ENCODE results near the gene LRP8. TPM values are rescaled to one million over a fixed set of nuclear protein-coding genes. Genes with fewer than 3 reads are reported as not detected.

Gene LRP8
- total RNA-seq, 1 donor from 2014 or later, result 4.4 TPM

GRCh38 chr1:53278298-53278725 lies 49.6 kb downstream of the LRP8 start:
- Mint-ChIP-seq H3K27ac (ENCODE audit: unreplicated experiment) (no peak overlapping the region), H3K36me3 (ENCODE audit: unreplicated experiment) (no peaks in the 10 kb centered on the region), H3K4me3 (ENCODE audit: unreplicated experiment) (no peak overlapping the region), H3K9me3 (ENCODE audit: unreplicated experiment) (no peaks in the 10 kb centered on the region), H3K4me1 (ENCODE audit: unreplicated experiment) (no peaks in the 10 kb centered on the region), H3K27me3 (ENCODE audit: unreplicated experiment) (no peaks in the 10 kb centered on the region)
- DNase-seq (ENCODE audit: extremely low spot score, unreplicated experiment), result peak; percentile 89
- peak; percentile 94 for TF ChIP-seq CTCF (IDR thresholded peaks at IDR 0.05)

- H3K27me3 Mint-ChIP-seq (ENCODE audit: unreplicated experiment), result no peaks in the 10 kb centered on the region
- no peak overlapping the region for H3K27ac Mint-ChIP-seq (ENCODE audit: unreplicated experiment)
- TF ChIP-seq CTCF (IDR thresholded peaks at IDR 0.05), result no peak
- H3K9me3 Mint-ChIP-seq (ENCODE audit: unreplicated experiment), result no peaks in the 10 kb centered on the region
- no peak overlapping the region for H3K4me3 Mint-ChIP-seq (ENCODE audit: unreplicated experiment)
- no peaks in the 10 kb centered on the region for H3K4me1 Mint-ChIP-seq (ENCODE audit: unreplicated experiment)
- no peak for DNase-seq (ENCODE audit: extremely low spot score, unreplicated experiment)
- no peaks in the 10 kb centered on the region for H3K36me3 Mint-ChIP-seq (ENCODE audit: unreplicated experiment)
Measured at GRCh38 chr1:53277326-53277725, 50.5 kb downstream of the LRP8 start.

- DNase-seq (ENCODE audit: extremely low spot score, unreplicated experiment), result no peak
- H3K4me1 Mint-ChIP-seq (ENCODE audit: unreplicated experiment), result no peaks in the 10 kb centered on the region
- no peak overlapping the region for H3K4me3 Mint-ChIP-seq (ENCODE audit: unreplicated experiment)
- no peaks in the 10 kb centered on the region for H3K27me3 Mint-ChIP-seq (ENCODE audit: unreplicated experiment)
- H3K9me3 Mint-ChIP-seq (ENCODE audit: unreplicated experiment), result no peaks in the 10 kb centered on the region
- no peak overlapping the region for H3K27ac Mint-ChIP-seq (ENCODE audit: unreplicated experiment)
- TF ChIP-seq CTCF (IDR thresholded peaks at IDR 0.05), result no peak
- no peaks in the 10 kb centered on the region for H3K36me3 Mint-ChIP-seq (ENCODE audit: unreplicated experiment)
Measured at GRCh38 chr1:53276902-53277281, 51.0 kb downstream of the LRP8 start.

- DNase-seq (ENCODE audit: extremely low spot score, unreplicated experiment), result no peak
- no peaks in the 10 kb centered on the region for H3K4me1 Mint-ChIP-seq (ENCODE audit: unreplicated experiment)
- H3K4me3 Mint-ChIP-seq (ENCODE audit: unreplicated experiment), result no peak overlapping the region
- H3K36me3 Mint-ChIP-seq (ENCODE audit: unreplicated experiment), result no peaks in the 10 kb centered on the region
- H3K27ac Mint-ChIP-seq (ENCODE audit: unreplicated experiment), result no peak overlapping the region
- TF ChIP-seq CTCF (IDR thresholded peaks at IDR 0.05), result no peak
- H3K9me3 Mint-ChIP-seq (ENCODE audit: unreplicated experiment), result no peaks in the 10 kb centered on the region
- H3K27me3 Mint-ChIP-seq (ENCODE audit: unreplicated experiment), result no peaks in the 10 kb centered on the region
Measured at GRCh38 chr1:53276153-53276901, 51.5 kb downstream of the LRP8 start.

GRCh38 chr1:53275566-53275965 lies 52.3 kb downstream of the LRP8 start:
- H3K27me3 Mint-ChIP-seq (ENCODE audit: unreplicated experiment), result no peaks in the 10 kb centered on the region
- no peak for TF ChIP-seq CTCF (IDR thresholded peaks at IDR 0.05)
- no peaks in the 10 kb centered on the region for H3K36me3 Mint-ChIP-seq (ENCODE audit: unreplicated experiment)
- DNase-seq (ENCODE audit: extremely low spot score, unreplicated experiment), result no peak
- H3K4me3 Mint-ChIP-seq (ENCODE audit: unreplicated experiment), result no peak overlapping the region
- H3K4me1 Mint-ChIP-seq (ENCODE audit: unreplicated experiment), result no peaks in the 10 kb centered on the region
- no peaks in the 10 kb centered on the region for H3K9me3 Mint-ChIP-seq (ENCODE audit: unreplicated experiment)
- no peak overlapping the region for H3K27ac Mint-ChIP-seq (ENCODE audit: unreplicated experiment)

All from osteocyte (in vitro differentiated cells).